ENCODE data around the gene KIF3B. TPM values are rescaled to one million over a fixed set of nuclear protein-coding genes. Genes with fewer than 3 reads are reported as not detected.

KIF3B gene
- 10 to 100 TPM; 21.4 to 29.0 (median 24.4) TPM for total RNA-seq

DNA sequence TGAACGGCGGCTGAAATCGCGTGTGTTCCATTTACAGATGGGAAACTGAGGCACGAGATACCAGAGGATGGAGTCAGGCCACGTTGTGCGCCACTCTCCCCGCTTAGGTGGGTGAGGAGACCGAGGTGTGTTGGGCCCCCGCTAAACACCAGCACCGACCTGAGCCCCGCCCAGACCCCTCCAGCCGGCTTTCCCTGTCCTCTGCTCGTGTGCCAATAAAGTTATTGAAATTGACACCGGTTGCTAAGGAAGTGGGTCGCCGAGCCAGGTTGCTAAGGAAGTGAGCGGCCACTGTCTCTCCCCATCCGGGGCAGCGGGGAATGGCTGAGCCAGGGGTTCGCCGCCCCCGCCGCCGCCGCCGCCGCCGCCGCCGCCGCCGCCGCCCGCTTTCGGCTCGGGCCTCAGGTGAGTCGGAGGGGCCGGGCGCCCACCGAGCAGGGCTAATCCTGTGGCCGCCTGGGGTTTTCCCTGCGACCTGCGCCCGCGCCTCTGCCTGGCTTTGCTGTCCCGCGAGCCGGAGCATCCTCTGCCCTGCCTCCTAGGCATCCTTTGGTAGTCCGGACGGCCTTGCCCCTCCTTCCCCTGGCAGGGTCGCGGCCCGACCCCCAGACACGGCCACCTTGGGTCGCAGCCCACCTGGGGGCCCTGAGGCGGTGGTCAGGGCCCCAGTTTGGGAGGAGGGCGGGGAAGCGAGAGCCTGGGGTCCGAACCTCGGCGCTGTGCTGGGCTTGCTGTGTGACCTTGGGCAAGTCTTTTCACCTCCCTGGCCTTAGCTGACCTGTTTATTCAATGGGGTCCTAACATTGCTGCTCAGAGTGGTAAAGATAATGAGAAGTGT lies at the start of gene KIF3B:
Gene KIF3B (plus strand): TSS at position 291 of the 838 bp plus-strand sequence. CDS start 32,127 bp downstream, outside the sequence.
- peak within 1 kb of the TSS; percentile 77 to 85 for H3K4me3 ChIP-seq
- peak within 1 kb of the TSS; percentile 44 to 91 (median 84) for H3K27ac ChIP-seq
- no peaks in the 10 kb centered on the region for H3K27me3 ChIP-seq
- no peaks in the 10 kb centered on the region for H3K36me3 ChIP-seq
- no peak for TF ChIP-seq EP300 (IDR thresholded peaks at IDR 0.05)
- peak; percentile 56 to 62 for TF ChIP-seq POLR2A (IDR thresholded peaks at IDR 0.05)
- peak; percentile 85 for TF ChIP-seq POLR2AphosphoS5 (IDR thresholded peaks at IDR 0.05)
- TF ChIP-seq, protein P1, sequence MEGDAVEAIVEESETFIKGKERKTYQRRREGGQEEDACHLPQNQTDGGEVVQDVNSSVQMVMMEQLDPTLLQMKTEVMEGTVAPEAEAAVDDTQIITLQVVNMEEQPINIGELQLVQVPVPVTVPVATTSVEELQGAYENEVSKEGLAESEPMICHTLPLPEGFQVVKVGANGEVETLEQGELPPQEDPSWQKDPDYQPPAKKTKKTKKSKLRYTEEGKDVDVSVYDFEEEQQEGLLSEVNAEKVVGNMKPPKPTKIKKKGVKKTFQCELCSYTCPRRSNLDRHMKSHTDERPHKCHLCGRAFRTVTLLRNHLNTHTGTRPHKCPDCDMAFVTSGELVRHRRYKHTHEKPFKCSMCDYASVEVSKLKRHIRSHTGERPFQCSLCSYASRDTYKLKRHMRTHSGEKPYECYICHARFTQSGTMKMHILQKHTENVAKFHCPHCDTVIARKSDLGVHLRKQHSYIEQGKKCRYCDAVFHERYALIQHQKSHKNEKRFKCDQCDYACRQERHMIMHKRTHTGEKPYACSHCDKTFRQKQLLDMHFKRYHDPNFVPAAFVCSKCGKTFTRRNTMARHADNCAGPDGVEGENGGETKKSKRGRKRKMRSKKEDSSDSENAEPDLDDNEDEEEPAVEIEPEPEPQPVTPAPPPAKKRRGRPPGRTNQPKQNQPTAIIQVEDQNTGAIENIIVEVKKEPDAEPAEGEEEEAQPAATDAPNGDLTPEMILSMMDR (IDR thresholded peaks at IDR 0.05) = no peak
- peaks cover 0 to 36% (median 9%) of the 10 kb centered on the region in 3 donors for H3K4me1 ChIP-seq
- WGBS, 2 donors (ENCODE audit: low coverage in 1 of 2) = 0 to 20% methylated on average over 2 to 11 of the region's 62 CpGs
- ATAC-seq = peak; percentile 96
- no peaks in the 10 kb centered on the region for H3K9me3 ChIP-seq

DNA sequence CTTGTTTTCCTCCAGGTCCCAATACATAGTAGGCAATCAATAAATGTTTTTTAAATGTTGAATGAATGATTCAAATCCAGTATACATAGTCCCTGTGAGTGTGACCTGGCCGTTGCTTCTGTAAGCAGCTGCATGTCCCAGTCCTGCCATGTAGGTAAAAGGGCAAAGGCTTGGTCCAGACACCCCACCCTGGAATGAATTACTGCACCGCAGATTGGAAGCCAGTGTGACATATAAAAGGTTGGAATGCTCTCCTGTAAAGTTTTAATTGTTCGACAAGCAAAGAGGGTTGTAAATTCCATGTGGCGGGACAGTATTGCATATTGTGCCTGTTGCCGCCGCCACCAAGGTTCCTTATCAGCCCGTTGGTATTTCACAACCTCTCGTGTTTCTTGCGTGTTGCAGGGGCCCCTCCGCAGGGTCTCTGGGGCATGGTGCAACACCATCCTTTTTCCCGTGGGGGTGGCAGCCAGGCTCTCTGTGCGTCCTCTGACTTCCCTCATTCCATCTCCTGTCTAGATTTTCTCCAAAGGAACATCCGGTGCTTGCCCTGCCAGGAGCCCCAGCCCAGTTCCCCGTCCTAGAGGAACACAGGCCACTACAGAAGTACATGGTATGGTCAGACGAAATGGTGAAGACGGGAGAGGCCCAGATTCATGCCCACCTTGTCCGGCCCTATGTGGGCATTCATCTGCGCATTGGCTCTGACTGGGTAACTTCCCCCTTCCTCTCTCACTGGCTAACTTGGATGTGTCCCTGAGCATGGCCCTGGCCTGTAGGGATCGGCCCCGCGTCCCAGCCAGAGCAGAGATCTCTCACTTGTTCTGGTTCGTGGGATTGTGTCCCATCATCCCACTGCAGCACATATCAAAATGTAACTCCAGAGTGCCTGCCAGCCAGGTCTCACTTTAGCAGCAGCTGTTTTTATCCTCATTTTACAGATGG lies 49.4 kb upstream of the KIF3B start:
- Histone ChIP-seq H3K36me3 (peaks cover 0 to 96% of the 10 kb centered on the region in 2 donors), H3K27ac (no peak overlapping the region), H3K4me1 (no peaks in the 10 kb centered on the region), H3K4me3 (no peak overlapping the region), H3K9me3 (no peaks in the 10 kb centered on the region), H3K27me3 (no peaks in the 10 kb centered on the region)
- peak; percentile 34 for ATAC-seq
- WGBS, 2 donors (ENCODE audit: low coverage in 1 of 2) = 88 to 94% methylated on average over 11 to 17 of the region's 22 CpGs
- TF ChIP-seq POLR2A (IDR thresholded peaks at IDR 0.05) (no peak), EP300 (IDR thresholded peaks at IDR 0.05) (no peak), POLR2AphosphoS5 (IDR thresholded peaks at IDR 0.05) (no peak)
- TF ChIP-seq, protein P1 (IDR thresholded peaks at IDR 0.05) = no peak

DNA sequence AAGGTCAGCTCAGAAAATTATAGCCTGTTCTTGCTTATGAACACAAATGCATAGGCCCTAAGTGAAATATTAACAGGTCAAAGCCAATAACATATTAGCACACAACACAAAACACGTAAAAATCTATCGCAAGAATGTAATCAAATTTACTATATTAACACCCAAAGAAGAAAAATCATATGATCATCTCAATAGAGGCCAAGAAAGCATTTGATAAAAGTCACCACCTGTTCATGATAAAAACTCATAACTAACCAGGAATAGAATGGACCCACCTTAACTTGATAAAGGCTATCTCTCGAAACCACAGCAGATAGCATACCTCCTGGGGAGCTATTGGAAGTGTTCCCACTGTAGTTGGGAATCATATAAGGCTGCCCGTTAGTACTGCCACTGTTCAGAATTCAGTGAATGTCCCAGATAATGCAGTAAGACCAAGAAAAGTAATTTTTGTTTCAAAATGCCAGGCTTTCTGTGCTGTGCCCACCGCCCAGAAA lies 48.2 kb upstream of the KIF3B start:
- Histone ChIP-seq H3K27ac (no peak overlapping the region), H3K9me3 (no peaks in the 10 kb centered on the region)

DNA sequence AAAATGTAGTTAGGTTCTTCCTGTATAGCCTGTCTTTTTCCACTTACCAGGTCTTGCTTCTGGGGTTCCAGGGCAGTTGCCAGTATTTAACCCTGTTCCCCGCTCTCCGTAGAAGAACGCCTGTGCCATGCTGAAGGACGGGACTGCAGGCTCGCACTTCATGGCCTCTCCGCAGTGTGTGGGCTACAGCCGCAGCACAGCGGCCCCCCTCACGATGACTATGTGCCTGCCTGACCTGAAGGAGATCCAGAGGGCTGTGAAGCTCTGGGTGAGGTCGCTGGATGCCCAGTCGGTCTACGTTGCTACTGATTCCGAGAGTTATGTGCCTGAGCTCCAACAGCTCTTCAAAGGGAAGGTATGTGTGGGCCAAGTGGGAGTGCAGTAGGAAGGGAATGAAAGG lies 46.7 kb upstream of the KIF3B start:
- Histone ChIP-seq H3K27ac (no peak overlapping the region), H3K27me3 (no peaks in the 10 kb centered on the region), H3K9me3 (no peaks in the 10 kb centered on the region), H3K36me3 (peaks cover 0 to 97% of the 10 kb centered on the region in 2 donors), H3K4me1 (no peaks in the 10 kb centered on the region), H3K4me3 (no peak overlapping the region)
- ATAC-seq = no peak
- 93% methylated on average over 3 to 5 of the region's 13 CpGs for WGBS, 2 donors (ENCODE audit: low coverage in 1 of 2)
- TF ChIP-seq POLR2A (IDR thresholded peaks at IDR 0.05) = no peak
- TF ChIP-seq, protein P1 (IDR thresholded peaks at IDR 0.05) = no peak
- no peak for TF ChIP-seq EP300 (IDR thresholded peaks at IDR 0.05)
- no peak for TF ChIP-seq POLR2AphosphoS5 (IDR thresholded peaks at IDR 0.05)

More for the DNA sequence above, 48.2 kb upstream of the KIF3B start:
- Histone ChIP-seq H3K27me3 (no peaks in the 10 kb centered on the region), H3K36me3 (peaks cover 0 to 96% of the 10 kb centered on the region in 2 donors), H3K4me1 (no peaks in the 10 kb centered on the region), H3K4me3 (no peak overlapping the region)
- no peak for ATAC-seq
- 91% methylated on average over 4 of the region's 5 CpGs for WGBS, 2 donors (ENCODE audit: low coverage in 1 of 2)
- TF ChIP-seq POLR2A (IDR thresholded peaks at IDR 0.05) (no peak), EP300 (IDR thresholded peaks at IDR 0.05) (no peak), POLR2AphosphoS5 (IDR thresholded peaks at IDR 0.05) (no peak)
- TF ChIP-seq, protein P1 (IDR thresholded peaks at IDR 0.05) = no peak
